NCI-H774 (cell line): Measurements from ENCODE around the gene JUP.
"Not testable (repeated sequence)": the region's sequence is repeated elsewhere in the genome, so short reads cannot be mapped to it uniquely, and the experiment has no call there.

Experiments
- DNase-seq: peaks from one replicate; lab custom pipeline; 2025; lab: John Stamatoyannopoulos, UW

Gene JUP

DNA sequence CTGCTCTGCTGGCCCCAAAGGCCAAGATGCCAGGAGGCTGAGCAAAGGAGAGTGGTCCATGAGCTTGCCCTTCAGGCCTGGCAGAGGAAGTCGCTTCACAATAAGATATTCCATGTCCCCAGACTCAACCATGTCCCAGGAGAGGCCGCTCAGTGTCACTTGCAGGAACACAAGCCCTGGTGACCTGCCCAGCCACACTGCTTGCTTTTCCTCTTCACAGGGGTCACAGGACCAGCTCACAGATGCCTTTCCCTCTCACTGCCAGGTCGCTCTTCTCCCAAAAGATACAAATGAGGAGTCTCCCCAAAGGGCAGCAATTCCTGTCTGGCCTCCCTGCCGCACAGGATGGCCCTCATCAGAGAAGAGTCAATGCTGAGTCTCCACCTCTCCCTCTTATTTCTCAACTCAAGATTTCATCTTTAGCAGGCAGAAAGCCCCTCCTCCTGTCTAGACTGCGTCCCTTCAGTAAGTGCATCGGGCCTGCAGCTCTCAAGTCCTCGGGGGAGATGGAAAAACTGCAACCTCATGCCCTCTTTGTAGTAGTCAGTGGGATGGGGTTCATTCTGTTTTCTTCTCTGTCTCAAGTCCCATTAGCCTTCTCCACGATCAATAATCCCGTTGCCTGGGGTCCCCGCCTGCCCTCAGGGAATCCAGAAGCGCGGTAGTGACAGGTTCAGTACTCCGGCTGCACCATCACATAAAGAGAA is 5.0 kb downstream of the JUP start:
- DNase-seq = no peak

DNA sequence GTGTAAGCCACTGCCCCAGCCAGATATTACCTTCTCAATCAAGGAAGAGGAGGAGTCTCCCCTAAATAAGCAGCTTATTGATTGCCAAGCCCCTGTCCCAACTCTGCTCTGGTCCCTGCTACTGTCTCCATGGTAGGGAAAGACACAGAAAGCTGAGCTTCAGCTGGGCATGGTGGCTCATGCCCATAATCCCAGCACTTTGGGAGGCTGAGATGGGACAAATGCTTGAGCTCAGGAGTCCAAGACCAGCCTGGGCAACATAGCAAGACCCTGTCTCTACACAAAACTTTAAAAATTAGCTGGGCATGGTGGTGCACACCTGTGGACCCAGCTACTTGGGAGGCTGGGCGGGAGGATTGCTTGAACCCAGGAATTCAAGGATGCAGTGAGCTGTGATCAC is 6.6 kb downstream of the JUP start:
- DNase-seq = no peak

DNA sequence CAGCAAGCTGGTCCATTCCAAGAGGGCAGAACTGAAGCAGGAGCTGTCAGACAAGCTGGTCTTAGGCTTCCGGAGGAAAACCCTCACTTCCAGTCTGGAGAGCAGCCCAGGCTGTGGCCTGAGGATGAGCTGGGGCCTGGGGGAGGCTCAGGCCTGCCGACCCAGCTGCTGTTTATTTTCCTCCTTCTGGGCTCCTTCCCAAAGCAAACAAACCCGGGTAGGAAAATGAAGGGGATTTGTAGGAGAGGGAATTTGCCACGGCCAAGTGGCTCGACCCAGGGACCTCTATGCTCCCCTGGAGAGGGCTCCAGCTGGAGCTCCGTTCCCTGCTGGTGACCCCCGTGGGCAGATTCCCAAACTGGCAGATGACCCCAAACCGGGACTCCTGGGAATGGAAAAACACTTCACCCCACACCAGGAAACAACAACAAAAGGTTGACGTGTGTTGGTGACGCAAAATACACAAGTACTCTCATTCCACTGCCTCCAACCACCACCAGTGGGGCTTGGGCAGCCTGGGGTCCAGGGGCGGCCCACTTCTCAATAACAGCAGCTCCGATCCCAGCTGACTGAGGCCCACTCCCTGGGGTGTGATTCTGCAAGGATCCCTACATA is 8.8 kb downstream of the JUP start:
- peak; percentile 89 for DNase-seq

DNA sequence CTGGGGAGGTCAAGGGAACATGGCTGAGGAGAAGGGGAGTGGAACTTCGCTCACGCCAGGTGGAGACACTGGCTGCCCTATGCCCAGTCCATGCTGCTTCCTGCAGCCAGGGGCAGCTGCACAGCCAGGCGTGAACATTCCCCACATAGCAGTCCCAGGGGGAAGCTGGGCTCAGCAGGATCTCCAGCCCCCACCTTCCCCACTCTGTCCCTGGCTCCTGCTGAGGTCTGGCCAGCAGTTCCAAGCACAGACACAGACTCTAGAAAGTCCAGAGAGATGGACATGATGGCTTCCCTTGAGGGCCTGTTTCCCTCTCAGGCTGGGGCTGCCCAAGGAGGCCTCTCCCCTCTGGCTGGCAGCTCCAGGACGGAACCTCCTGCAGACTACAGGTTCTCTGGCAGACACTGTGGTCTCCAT is 9.3 kb downstream of the JUP start:
- no peak for DNase-seq

DNA sequence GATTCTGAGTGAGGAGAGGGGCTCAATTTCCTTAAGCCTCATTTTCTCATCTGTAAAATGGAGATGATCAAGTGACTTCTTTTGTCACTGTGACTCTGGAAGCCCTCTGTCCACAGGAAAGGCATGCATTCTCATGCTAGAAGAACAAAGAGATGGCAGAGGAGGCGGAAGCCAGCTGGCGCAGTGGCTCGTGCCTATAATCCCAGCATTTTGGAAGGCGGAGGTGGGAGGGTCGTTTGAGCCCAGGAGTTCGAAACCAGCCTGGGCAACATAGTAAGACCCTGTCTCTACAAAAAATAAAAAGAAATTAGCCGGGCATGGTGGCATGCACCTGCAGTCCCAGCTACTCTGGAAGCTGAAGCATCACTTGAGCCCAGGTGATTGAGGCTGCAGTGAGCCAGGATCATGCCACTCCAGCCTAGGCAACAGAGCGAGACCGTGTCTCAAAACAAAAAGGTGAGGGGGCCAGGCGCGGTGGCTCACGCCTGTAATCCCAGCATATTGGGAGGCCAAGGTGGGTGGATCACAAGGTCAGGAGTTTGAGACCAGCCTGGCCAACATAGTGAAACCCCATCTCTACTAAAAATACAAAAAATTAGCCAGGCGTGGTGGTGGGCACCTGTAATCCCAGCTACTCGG is 10.1 kb downstream of the JUP start:
- not testable (repeated sequence) for DNase-seq

DNA sequence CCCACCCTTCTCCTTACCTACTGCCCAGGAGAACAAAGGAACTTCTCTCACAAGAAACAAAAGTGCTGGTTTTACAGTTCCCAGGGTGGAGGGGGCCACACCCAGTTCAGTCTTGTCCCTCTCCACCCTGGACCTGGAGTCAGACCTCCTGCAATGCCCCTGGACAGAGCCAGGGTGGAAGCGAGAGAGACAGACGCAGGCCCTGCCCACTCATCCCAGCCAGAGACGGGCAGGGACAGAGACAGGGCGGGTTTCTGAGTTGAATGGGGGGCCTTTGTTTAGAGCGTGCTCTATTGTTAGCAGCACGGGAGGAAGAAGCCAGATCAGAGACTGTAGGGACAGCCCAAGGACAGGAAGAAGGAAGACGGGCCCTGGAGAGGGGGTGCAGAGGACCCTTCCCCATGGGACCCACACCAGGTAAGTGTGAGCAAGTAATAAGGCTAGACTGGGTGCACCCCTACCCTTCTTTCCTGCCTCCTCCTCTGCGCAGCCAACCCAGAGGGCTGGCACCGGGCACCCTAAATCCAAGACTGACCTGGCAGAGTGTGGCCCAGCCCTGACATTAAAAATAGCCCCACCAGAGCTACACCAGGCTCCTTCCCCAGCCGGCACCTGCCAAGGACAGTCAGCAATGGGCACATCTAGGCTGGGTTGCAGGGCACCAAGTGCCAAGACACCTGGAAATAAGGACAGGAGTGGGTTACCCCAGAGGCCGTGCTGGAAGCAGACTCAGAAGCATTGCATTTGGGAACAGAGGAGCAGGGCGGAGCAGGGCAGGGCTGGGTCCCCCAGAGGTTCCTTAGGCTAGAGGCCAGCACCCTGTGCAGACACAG is 10.9 kb downstream of the JUP start:
- no peak for DNase-seq

DNA sequence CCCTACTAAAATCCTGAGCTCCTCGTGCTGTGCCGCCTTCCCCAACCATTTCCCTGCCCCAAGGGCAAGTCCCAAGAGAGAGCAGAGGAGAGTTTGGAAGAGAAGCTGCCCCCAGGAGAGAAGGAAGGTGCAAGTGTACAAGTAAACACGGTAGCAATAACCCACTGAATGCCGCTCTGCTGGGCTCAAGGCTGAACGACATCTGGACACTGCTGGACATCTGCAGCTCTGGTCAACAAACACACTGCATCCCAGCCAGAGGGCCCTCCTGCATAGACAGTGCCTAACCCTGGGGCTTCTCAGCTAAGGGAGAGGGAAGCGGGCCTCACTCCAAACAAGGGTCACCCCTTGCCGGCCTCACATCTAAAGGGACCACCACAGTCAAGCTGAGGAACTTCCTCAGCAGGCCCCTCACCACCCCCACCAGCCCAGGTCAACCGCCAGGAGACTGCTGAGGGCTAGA is 12.7 kb downstream of the JUP start:
- no peak for DNase-seq

DNA sequence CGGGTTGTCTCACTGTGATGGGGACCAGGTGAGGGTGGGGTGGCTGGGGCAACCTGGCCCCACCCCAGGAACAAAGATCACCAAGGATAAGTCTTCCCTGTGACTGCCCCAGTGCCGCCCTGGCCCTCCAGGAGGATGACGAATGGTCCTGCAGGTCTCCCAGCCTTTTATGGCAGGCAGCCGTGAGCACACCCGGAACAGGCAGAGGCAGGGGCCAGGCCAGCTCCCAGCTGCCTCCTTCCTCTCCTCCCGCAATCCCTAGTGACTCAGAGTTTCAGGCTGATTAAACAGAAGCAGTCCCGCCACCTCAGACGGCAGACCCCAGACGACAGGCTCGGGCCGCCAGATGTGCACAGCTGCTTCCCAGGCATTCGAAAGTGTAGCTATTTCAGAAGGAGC is 13.3 kb downstream of the JUP start:
- DNase-seq = no peak

DNA sequence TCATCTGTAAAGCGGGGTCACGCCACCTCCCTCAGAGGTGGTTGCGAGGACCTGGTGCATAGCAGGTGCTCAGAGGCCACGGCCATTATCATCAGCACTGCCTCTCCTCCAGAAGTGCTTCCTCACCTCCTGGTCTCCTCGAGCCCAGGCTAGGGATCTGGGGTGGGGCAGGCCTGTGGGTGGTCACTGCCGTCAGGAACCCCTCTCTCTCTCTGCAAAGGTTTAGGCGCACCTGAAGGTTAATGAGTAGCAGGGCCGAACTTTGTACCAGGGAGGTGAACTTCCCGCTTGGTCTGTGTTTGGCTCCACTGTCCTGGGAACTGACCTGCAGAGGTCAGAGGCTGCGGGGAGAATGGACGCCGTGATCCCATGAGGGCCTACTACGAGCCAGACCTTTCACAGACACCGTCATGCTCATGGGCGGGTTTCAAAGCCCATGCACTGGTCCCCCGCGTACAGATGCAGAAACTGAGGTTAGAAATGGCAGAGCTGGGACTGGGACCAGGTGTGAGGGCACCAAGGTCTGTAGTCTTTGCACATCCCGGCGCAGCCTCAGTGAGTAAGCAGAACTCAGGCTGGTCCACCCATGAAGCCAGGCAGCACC is 13.8 kb downstream of the JUP start:
- no peak for DNase-seq

DNA sequence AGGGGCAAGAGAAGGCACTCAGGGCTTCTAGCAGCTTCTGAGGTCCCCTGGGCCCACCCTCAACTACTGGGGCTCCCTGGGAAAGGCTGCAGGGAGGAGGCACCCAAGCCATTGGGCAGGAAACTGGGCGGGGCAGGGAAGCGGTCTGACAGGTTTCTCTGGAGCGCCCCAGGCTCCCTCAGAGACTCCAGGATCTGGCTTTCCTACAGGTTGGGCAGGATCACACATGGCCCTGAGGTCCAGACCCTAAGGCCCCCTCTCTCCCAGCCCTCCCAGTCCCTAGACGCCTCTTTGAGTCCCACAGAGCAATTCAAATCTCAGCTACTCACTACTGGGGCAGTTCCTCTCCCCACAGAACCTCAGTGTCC is 14.3 kb downstream of the JUP start:
- DNase-seq = no peak

DNA sequence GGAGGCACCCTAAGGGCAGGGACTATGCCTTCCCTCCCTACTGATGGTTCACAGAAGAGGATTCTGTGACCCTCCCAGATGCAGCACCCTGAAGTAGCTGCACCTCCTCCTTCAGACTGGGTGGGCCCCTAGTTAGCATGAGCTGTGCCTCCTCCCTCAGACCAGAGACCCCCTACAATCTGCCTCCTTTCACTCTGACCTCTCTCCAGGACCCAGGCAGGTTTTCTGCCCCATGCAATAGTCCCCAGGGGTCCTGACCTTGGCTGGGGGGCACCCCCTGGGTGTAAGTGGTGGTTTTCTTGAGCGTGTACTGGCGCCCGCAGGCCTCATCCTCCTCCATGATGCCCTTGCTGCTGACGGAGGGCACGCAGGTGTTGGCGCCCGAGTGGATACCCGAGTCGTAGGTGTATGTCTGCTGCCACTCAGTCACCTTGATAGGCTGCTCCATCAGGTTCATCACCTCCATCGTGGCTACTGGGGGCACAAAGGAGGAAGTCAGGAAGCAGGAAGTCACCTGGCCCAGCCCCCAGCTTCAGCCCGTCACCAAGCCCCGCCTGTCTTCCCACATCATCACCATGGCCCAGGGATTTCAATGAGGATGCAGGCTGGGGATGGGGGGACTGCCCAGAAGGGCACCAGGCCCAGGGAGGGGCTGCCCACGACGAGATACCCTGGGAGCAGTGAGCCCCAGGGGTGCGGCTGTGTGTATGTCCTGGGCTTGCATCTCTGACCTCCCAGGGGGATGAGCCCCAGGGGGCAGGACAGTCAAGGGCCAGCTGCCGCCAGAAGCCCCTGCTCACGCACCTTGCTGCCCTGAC is 14.9 kb downstream of the JUP start:
- no peak for DNase-seq

DNA sequence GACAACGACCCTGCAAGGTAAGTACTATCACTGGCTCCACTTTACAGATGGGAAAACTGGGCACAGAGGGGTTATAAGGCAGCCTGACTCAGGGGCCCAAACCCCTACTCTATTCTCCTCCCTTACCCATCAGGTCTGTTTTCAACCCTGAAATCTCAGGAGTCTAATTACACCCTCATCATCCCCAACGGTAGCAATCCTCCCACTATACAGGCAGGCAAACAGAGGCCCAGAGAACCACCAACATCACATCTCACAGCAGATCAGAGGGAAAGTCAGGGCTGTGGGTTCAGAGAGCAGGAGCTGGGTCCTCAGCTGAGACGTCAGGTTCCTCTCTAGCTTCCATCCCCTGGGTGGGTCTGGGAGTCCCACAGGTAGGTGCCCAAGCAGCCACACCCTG is 16.5 kb downstream of the JUP start:
- no peak for DNase-seq

DNA sequence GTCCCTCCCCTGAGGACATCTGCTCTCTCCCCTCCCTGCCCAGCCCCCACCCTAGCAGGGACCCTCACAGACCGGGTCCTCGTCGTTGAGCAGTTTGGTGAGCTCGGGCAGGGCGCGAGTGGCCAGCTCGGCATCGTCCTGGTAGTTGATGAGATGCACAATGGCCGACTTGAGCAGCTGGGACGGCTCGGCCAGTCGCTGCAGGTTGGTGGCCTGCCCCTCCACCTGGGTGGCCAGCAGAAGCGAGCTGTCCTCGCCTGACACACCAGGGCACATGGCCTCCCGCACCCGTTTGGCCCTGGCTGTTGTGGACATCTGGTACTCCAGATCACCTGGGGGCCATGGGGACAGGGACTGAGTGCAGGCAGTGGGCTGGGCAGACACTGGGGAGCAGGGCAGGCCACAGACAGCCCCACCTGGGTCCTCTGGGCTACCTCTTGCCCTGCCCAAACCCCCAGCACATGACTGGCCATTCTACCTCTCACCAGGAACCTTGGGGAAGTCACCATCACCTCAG is 17.1 kb downstream of the JUP start:
- DNase-seq = no peak

DNA sequence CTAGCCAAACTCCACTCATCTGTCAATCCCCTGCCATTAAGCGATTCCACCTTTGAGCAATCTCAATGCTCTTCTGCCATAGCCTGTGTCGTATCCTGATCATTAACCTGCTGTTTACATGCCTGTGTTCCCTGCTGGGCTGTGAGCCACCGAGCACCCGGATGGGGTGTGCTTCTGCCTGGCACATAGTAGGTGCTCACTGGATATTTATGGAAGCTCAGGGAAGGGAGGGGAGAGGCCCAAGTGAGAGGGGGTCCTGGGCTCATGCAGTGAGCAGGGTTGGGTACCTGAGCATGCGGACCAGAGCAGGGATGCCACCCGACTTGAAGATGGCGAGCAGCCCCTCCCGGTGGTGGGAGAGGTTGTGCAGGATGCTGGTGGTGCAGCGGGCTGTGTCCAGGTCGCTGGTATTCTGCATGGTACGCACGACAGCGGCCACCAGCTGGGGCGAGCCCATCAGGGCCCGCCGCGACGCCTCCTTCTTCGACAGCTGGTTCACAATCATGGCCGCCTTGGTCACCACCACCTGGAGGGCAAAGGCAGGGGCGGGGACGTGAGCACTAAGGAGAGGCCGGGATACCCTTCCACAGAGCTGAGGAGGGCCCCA is 17.7 kb downstream of the JUP start:
- DNase-seq = no peak

DNA sequence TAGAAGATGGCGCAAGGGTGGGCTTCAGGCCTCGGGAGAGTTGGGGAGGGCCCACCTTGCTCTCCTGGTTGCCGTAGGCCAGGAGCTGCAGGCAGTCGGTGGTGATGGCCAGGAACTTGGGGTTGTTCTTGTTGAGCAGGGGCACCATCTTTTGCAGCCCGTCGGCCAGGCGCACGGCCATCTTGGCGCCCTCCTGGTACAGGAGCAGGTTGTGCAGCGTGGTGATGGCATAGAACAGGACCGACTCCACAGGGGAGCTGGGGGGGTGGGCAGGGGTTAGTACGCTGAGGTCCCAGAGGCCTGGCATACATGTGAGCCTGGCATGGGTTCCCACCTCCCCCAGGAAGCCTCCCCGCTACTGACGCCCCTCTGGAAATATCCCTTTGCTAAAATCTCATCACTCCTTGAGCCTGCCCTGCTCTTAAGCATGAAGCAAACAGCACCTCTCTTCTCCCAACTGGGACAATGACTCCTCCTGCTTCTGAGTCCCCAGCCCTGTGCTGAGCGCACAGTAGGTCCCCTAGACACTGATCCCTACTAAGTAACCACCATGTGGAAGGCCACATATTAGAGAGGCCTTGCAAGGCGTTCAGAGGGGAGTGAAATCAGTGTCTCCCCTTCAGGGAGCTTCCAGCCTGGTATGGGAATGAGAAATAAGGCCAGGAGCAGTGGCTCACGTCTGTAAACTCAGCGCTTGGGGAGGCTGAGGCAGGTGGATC is 19.0 kb downstream of the JUP start:
- no peak for DNase-seq

DNA sequence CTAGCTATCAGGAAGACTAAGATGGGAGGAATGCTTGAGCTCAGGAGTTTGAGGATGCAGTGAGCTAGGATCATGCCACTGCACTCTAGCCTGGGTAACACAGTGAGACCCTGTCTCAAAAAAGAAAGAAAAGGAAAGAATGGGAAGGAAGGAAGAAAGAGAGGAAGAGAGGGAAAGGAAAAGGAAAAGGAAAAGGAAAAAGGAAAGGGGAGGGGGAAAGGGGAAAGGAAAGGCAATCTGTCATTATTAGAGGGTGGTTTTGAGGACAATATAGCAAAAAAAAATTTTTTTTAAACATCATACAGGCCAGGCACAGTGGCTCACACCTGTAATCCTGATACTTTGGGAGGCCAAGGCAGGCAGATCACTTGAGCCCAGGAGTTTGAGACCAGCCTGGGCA is 20.4 kb downstream of the JUP start:
- DNase-seq = no peak

DNA sequence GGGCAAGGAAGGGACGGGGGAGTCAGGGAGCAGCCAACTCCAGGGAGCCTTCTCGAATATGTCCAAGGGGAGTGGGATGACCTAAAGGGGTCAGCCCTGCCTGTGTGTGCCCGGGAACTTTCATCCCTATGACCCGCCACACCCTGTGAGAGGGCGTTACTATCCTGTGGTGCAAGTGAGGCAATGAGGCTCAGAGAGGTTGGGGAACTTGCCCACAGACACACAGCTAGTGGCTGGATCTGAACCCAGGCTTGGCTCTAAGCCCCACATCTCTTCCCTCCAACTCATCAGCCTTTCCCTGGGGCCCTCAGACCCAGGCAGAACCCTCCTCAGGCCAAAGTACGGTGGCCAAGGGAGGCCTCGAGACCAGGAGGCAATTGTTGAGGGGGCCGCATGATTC is 23.2 kb downstream of the JUP start:
- DNase-seq = no peak

DNA sequence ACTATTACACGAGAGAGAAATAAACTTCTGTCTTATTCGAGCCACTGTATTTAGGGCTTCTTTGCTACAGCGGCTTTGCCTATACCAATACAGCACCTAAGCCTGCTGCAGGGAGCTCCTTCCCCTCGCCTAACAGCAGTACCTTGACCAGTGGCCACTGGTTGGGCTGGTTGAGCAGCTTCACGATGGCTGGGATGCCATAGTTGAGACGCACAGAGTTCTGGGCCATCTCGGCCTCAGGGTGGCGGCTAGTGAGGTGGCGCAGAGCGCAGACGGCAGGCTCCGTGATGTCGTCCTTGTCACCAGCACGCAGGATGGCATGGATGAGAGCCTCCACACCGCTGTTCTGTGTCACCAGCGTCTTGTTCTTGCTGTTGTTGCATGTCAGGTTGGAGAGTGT is 23.7 kb downstream of the JUP start:
- DNase-seq = no peak

DNA sequence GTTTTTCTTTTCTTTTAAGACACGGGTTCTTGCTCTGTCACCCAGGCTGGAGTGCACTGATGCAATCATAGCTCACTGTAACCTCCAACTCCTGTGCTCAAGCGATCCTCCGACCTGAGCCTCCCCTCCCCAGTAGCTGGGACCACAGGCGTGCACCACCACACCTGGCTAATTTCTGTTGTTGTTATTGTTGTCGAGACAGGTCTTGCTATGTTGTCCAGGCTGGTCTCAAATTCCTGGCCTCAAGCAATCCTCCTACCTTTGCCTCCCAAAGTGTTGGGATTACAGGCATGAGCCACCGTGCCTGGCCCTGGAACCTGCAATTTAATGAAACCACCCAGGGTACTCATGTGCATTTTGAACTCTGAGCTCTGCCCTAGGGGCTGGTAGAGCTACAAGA is 24.1 kb downstream of the JUP start:
- no peak for DNase-seq

DNA sequence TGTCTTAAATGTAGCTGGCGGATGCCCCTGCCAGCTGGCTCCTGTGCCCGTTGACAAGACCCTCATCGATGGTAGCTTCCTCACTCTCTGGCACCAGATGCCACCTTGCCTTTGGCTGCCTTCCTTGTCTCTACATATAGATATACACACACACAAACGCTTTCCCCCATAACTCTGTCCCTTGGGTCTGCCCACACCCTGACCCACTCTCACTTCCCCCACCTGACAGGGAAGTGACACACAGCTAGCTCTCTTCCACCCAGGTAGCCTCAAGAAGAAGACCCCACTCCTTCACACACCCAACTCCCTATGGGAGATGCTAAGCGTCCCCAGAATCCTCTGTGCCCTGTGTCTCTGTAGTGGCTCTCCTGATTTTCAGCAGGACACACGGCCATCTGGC is 25.6 kb downstream of the JUP start:
- DNase-seq = no peak
